BLaER1 treated with 17β-estradiol and CSF1 and Interleukin-3, amounts not matched to agents 10 nM and 100 nM (cell line): ENCODE results near the gene LMAN2L.

Experiments
- H3K27ac ChIP-seq, 11 experiments: shearing (Covaris generic); formaldehyde crosslinking; 2 replicates each; pipeline ENCODE4 v1.8.1; 2022
- H3K27me3 ChIP-seq, 11 experiments: shearing (Covaris generic); formaldehyde crosslinking; 2 replicates each; pipeline ENCODE4 v1.8.1; 2022
- H3K36me3 ChIP-seq, 11 experiments: shearing (Covaris generic); formaldehyde crosslinking; 2 replicates each; pipeline ENCODE4 v1.8.1; 2022
- H3K4me1 ChIP-seq, 10 experiments: shearing (Covaris generic); formaldehyde crosslinking; 2 replicates each; pipeline ENCODE4 v1.8.1; 2022
- H3K4me2 ChIP-seq, 11 experiments: shearing (Covaris generic); formaldehyde crosslinking; 2 replicates each; pipeline ENCODE4 v1.8.1; 2022
- H3K4me3 ChIP-seq, 10 experiments: shearing (Covaris generic); formaldehyde crosslinking; 2 replicates each; pipeline ENCODE4 v1.8.1; 2022
- H3K9ac ChIP-seq, 11 experiments: shearing (Covaris generic); formaldehyde crosslinking; 2 replicates each; pipeline ENCODE4 v1.8.1; 2022
- H3K9me3 ChIP-seq, 11 experiments: shearing (Covaris generic); formaldehyde crosslinking; replicated peaks in 1 of 11; 2 replicates each; pipeline ENCODE4 v1.8.1; 2022
- H4K20me1 ChIP-seq, 11 experiments: shearing (Covaris generic); formaldehyde crosslinking; 2 replicates each; pipeline ENCODE4 v1.8.1; 2022
- Cebpa-rat ChIP-seq, 11 experiments: shearing (Covaris generic); IDR thresholded peaks; 2 replicates each; pipeline ENCODE4 v1.8.1; 2022

LMAN2L gene

DNA sequence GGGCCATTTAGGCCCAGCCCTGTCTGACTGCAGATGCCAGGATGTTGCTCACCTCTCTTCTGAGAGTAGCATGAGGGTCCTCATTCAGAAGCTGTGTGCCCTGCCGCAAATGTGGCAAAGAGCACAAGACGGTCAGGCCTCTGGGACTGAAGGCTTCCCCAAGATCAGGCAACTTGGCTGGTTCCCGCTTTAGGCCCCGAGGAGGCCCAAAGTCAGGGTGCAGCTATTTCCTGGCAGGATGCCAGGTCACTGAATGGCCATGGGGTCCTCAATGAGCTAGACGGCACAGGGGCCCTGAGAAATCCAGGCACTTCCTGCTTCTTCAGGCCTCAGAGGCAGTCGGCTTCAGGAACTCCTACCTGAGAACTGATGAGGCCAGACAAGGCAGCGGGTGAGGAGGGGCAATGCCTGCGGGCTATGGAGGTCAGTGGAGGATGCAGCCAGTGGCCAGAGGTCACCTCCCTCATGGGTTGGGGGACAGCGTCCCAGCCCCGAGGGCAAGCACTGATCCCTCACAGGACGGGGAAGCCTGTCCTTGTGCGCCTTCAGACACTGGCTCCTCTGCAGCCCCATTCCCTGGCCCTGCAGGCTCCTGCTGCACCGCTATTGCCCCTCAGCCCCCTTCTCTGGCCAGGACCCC, 44.9 kb downstream of the LMAN2L start:
- Histone ChIP-seq H3K4me2 (peak overlapping the region in 3 of 11 experiments; percentile 12 to 46 (median 18); a peak in 2 of 22 replicates), H3K9me3 (no peaks in the 10 kb centered on the region), H3K9ac (no peak overlapping the region), H3K4me3 (no peak overlapping the region), H3K4me1 (peaks cover 0 to 29% (median 18%) of the 10 kb centered on the region in 10 experiments; a peak in 15 of 20 replicates), H3K27ac (no peak overlapping the region; a peak in 1 of 22 replicates), H3K36me3 (no peaks in the 10 kb centered on the region; a peak in 1 of 22 replicates), H4K20me1 (peaks cover 0 to 10% (median 0%) of the 10 kb centered on the region in 11 experiments; a peak in 2 of 22 replicates), H3K27me3 (no peaks in the 10 kb centered on the region)
- TF ChIP-seq Cebpa-rat (IDR thresholded peaks at IDR 0.05): no peak

DNA sequence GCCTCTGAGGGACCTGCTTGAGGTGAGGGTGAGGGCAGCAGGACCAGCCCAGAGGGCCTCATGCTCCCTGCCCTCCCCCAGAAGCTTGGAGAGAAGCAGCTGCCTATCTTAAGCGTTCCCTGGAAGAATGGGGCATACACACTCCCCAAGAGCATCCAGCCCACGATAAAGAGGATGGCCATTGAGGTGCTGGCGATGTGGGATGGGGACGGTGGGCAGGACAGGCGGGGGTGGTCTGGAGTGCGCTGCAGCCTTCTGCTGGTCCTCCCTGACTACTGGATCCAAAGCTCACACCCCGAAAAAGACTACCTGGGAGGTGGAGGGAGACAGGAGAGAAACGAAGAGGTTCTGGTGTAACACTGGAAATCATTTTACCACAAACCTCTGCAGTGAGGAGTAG, 45.6 kb downstream of the LMAN2L start:
- H3K4me1 ChIP-seq: peaks cover 0 to 23% (median 12%) of the 10 kb centered on the region in 10 experiments; a peak in 14 of 20 replicates
- H4K20me1 ChIP-seq: peaks cover 0 to 6% (median 0%) of the 10 kb centered on the region in 11 experiments; a peak in 1 of 22 replicates
- H3K9ac ChIP-seq: no peak overlapping the region
- no peaks in the 10 kb centered on the region for H3K9me3 ChIP-seq
- no peak overlapping the region for H3K4me3 ChIP-seq
- no peak overlapping the region for H3K27ac ChIP-seq
- no peaks in the 10 kb centered on the region for H3K27me3 ChIP-seq
- no peak for TF ChIP-seq Cebpa-rat (IDR thresholded peaks at IDR 0.05)
- H3K4me2 ChIP-seq: peak overlapping the region in 2 of 11 experiments; percentile 6 to 20; a peak in 2 of 22 replicates
- no peaks in the 10 kb centered on the region for H3K36me3 ChIP-seq

DNA sequence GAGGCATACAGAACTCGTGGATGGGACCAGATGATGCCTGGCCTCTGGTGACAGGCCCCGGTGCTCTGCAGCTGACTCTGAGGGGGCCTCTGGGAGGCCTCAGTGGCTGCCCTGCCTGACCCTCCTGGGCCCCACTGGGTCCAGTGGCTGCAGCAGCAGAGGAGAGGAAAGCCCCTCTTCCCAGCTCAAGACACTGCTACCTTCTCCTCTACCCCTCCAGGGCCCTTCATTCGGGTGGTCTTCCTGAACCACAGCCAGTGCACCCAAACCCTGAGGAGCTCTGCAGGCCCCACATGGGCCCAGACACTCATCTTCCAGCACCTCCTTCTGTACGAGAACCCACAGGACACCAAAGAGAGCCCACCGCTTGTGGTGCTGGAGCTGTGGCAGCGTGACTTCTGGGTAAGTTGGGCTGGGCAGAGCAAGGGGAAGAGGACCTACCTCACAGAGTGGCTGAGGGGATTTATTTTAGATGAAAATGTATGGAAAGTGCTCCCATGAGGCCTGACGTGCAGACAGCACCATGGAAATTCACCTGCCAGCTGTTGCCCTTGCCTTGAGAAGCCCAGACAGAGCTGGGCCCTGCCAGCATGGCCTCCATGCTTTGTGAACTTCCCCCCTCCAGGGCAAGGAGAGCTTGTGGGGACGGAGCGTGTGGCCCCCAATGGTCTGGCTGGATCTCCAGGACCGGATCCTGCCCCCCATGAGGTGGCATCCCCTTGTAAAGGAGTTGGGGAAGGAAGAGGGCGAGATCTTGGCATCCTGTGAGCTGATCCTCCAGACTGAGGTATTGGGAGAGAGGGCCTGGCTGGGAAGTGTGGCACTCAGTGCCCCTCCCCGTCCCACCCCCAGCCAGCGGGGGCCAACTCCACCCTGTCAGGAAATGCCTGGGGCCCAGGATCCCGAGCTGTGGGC, 46.3 kb downstream of the LMAN2L start:
- Histone ChIP-seq H3K27me3 (no peaks in the 10 kb centered on the region), H3K4me1 (peaks cover 0 to 28% (median 17%) of the 10 kb centered on the region in 10 experiments; a peak in 15 of 20 replicates), H3K4me3 (no peak overlapping the region), H4K20me1 (peaks cover 0 to 6% (median 0%) of the 10 kb centered on the region in 11 experiments; a peak in 2 of 22 replicates), H3K9me3 (no peaks in the 10 kb centered on the region), H3K36me3 (no peaks in the 10 kb centered on the region), H3K9ac (no peak overlapping the region), H3K4me2 (peak overlapping the region in 2 of 11 experiments; percentile 6 to 10; a peak in 1 of 22 replicates), H3K27ac (no peak overlapping the region)
- no peak for TF ChIP-seq Cebpa-rat (IDR thresholded peaks at IDR 0.05)

DNA sequence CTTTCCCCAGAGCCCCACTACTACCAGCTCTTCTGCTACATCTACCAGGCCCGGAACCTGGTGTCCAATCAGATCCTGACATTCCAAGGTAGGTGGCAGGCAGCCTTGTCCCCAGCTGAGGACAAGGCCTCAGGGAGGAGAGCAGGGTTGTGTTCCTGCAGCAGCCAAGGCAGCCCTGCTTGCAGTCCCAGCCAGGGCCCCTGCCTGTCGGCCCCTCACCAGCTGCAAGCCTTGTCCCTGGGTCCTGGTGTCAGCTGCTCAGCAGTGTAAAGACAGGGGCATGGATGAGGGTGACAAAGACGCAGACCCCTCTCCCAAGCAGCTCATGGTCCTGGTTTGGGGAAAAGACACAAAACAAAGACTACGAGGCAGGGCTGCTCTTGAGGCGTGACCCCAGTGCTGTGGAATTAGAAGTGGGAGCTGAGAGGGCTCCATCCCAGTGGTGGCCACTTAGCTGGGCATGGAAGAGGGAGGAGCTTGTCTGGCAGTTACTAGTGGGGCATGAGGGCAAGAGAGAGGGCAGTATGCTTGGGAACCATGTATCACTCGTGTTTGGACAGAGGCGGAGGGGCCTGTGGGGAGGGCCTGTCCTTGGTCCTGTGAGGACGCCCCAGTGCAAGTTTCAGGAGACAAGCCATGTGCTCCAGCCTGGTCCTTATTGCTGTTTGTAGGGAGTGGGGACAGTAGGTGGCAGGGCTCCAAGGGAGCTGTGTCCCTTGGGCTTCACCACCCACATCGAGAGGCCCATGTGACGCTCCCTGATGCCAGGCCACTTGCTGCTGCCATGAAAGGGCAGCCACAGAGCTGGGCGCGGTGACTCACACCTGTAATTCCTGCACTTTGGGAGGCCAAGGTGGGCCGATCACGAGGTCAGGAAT, 47.5 kb downstream of the LMAN2L start:
- H3K27me3 ChIP-seq: no peaks in the 10 kb centered on the region
- H4K20me1 ChIP-seq: peaks cover 0 to 6% (median 0%) of the 10 kb centered on the region in 11 experiments; a peak in 2 of 22 replicates
- no peak overlapping the region for H3K27ac ChIP-seq
- no peak overlapping the region for H3K4me2 ChIP-seq
- no peak overlapping the region for H3K4me3 ChIP-seq
- H3K9ac ChIP-seq: no peak overlapping the region
- H3K9me3 ChIP-seq: no peaks in the 10 kb centered on the region
- no peaks in the 10 kb centered on the region for H3K36me3 ChIP-seq
- TF ChIP-seq Cebpa-rat (IDR thresholded peaks at IDR 0.05): no peak
- peaks cover 0 to 34% (median 24%) of the 10 kb centered on the region in 10 experiments; a peak in 15 of 20 replicates for H3K4me1 ChIP-seq

DNA sequence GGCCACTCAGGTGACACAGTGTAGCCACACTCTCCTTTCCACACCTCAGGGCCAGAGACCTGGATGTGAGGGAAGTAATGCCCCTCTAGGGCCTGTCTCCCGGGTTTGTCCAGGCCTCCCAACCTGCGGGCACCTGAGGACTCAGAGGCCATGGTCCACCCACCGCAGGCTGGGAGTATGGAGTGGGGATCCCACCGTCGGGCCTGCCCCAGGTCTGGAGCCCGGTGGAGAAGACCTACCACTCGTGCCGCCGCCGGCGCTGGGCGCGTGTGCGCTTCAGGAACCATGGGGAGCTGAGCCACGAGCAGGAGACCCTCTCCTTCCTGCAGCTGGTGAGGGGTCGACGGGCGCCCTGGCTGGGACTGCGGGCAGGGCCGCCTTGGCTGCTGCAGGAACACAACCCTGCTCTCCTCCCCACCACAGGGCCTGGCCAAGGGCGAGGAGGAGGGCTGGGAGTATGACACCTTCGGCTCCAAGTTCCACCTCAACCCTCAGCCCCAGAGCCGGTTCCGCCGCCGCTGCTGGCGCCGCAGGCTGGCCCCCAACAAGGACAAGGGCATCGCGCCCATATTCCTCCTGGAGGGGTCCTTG, 48.7 kb downstream of the LMAN2L start:
- H3K4me3 ChIP-seq: no peak overlapping the region
- H3K36me3 ChIP-seq: no peaks in the 10 kb centered on the region
- no peak for TF ChIP-seq Cebpa-rat (IDR thresholded peaks at IDR 0.05)
- peaks cover 0 to 43% (median 28%) of the 10 kb centered on the region in 10 experiments; a peak in 16 of 20 replicates for H3K4me1 ChIP-seq
- no peak overlapping the region for H3K4me2 ChIP-seq
- no peaks in the 10 kb centered on the region for H3K27me3 ChIP-seq
- H4K20me1 ChIP-seq: peaks cover 0 to 6% (median 0%) of the 10 kb centered on the region in 11 experiments; a peak in 2 of 22 replicates
- no peaks in the 10 kb centered on the region for H3K9me3 ChIP-seq
- no peak overlapping the region for H3K27ac ChIP-seq
- H3K9ac ChIP-seq: no peak overlapping the region; a peak in 1 of 22 replicates

DNA sequence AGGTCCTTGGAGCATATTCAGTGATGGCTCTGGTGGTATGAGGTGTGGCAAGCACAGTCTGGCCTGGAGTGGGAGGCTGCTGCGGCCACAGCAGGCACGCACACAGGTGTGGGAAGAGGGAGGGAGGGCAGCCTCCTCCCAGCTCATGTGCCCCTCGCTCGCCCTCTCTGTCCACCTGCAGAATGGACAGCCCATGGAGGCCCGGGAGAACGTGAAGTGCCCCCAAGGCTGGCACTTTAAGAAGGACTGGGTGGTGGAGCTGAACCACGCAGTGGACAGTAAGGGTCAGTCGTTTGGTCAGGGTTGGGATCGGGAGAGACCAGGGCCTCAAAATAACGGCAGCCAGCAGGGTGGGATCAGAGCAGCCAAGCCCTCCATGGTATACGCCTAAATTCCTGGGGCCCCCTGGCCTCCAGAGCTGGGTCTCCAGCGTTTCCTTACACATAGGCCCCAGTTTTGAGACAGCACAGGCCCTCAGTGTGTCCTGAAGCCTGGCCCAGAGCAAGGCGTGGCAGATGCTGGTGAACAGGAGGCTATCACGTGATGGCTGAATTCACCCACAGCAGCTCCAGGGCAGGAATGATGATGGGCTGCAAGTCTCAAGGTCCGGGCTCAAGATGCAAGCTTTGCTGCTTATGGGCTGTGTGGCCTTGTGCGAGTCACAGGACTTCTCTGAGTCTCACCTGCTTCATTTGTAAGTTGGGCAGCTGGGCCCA, 49.4 kb downstream of the LMAN2L start:
- no peak for TF ChIP-seq Cebpa-rat (IDR thresholded peaks at IDR 0.05)
- Histone ChIP-seq H3K4me2 (no peak overlapping the region), H3K4me1 (peaks cover 0 to 44% (median 29%) of the 10 kb centered on the region in 10 experiments; a peak in 15 of 20 replicates), H3K36me3 (no peaks in the 10 kb centered on the region), H3K9ac (no peak overlapping the region; a peak in 1 of 22 replicates), H3K4me3 (no peak overlapping the region), H3K27ac (no peak overlapping the region), H4K20me1 (peaks cover 0 to 6% (median 0%) of the 10 kb centered on the region in 11 experiments; a peak in 2 of 22 replicates), H3K9me3 (no peaks in the 10 kb centered on the region), H3K27me3 (no peaks in the 10 kb centered on the region)

DNA sequence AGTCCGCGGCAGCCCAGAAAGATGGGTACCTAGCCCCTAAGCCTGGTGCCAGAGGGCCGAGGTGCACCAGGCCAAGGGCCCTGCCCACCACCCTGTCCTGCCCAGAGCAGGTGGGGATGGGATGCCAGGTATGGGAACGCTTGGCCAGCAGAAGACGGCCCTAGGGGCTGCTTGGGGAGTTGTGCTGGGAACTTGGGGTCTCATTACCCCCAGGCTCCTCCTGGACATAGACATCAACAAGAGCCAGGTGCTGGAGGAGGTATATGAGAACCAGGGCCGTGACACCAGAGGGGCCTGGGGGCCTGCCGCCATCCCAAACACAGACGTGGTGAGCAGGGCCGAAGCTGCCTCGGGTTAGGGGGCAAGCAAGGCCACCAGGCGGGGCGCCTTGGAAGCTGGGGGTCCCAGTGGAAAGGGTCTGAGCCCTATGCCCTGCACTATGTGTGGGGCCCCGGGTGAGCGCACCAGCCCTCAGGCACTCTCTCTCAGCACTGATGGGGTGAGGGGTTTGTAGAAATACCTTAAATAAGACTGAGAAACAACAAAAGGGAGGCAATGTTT, 50.4 kb downstream of the LMAN2L start:
- Histone ChIP-seq H3K4me2 (no peak overlapping the region), H3K36me3 (no peaks in the 10 kb centered on the region), H4K20me1 (peaks cover 0 to 6% (median 0%) of the 10 kb centered on the region in 11 experiments; a peak in 2 of 22 replicates), H3K9ac (no peak overlapping the region), H3K27me3 (no peaks in the 10 kb centered on the region), H3K27ac (no peak overlapping the region), H3K4me1 (peaks cover 0 to 47% (median 36%) of the 10 kb centered on the region in 10 experiments; a peak in 14 of 20 replicates), H3K9me3 (no peaks in the 10 kb centered on the region), H3K4me3 (no peak overlapping the region)
- no peak for TF ChIP-seq Cebpa-rat (IDR thresholded peaks at IDR 0.05)
